Loucy (cell line): ENCODE measurements around the gene MAML3.

Source experiments
- CTCF ChIP-seq: fragments of 200-600 bp; sonication (generic); conservative IDR thresholded peaks from 2 replicates; pipeline ENCODE4 v1.5.1; 2014; ENCODE audit warnings: mild to moderate bottlenecking, antibody characterized with exemption, low read length
- EZH2phosphoT487 ChIP-seq: fragments of 200-600 bp; IDR thresholded peaks from 2 replicates; pipeline ENCODE4 v1.6.1; 2018; ENCODE audit warnings: antibody characterized with exemption, mild to moderate bottlenecking, moderate library complexity, borderline replicate concordance

GRCh38 chr4:139971111-139971510, 182.9 kb downstream of the MAML3 start:
- TF ChIP-seq CTCF (no peak), EZH2phosphoT487 (no peak)
